Mesothelial cell of epicardium (in vitro differentiated cells): ENCODE results near the gene MNX1. TPM values are rescaled to one million over a fixed set of nuclear protein-coding genes. Genes with fewer than 3 reads are reported as not detected.

ENCODE experiments used
- DNase-seq, 2 experiments: peaks; one replicate each; pipeline ENCODE4 v3.0.0; 2021; ENCODE audit warnings: low spot score in 2 of 2; ENCODE audit not compliant: unreplicated experiment in 2 of 2
- H3K27ac Mint-ChIP-seq: 2 replicates; pipeline ENCODE4 v1.8.0; 2021; ENCODE audit warnings: mixed read lengths
- H3K27me3 Mint-ChIP-seq: 2 replicates; pipeline ENCODE4 v1.8.0; 2021; ENCODE audit warnings: low read depth, mixed read lengths
- H3K36me3 Mint-ChIP-seq: 2 replicates; pipeline ENCODE4 v1.8.0; 2021; ENCODE audit warnings: mixed read lengths
- H3K4me1 Mint-ChIP-seq: 2 replicates; pipeline ENCODE4 v1.8.0; 2021; ENCODE audit warnings: mixed read lengths
- H3K4me3 Mint-ChIP-seq: 2 replicates; pipeline ENCODE4 v1.8.0; 2021; ENCODE audit warnings: mild to moderate bottlenecking, moderate library complexity, mixed read lengths
- H3K9me3 Mint-ChIP-seq: 2 replicates; pipeline ENCODE4 v1.8.0; 2021; ENCODE audit warnings: mixed read lengths
- total RNA-seq: library from RNA; stranded (reverse); gene quantifications from 3 replicates; pipeline ENCODE4 v1.2.1, GENCODE V29; 2021
- TF ChIP-seq, protein P1 (sequence below): fragments of 200-600 bp; sonication (generic); IDR thresholded peaks from one replicate; pipeline ENCODE4 v1.5.0; 2021; ENCODE audit warnings: antibody characterized with exemption; ENCODE audit not compliant: unreplicated experiment

Gene MNX1
- total RNA-seq, 1 donor from 2014 or later: not detected

DNA sequence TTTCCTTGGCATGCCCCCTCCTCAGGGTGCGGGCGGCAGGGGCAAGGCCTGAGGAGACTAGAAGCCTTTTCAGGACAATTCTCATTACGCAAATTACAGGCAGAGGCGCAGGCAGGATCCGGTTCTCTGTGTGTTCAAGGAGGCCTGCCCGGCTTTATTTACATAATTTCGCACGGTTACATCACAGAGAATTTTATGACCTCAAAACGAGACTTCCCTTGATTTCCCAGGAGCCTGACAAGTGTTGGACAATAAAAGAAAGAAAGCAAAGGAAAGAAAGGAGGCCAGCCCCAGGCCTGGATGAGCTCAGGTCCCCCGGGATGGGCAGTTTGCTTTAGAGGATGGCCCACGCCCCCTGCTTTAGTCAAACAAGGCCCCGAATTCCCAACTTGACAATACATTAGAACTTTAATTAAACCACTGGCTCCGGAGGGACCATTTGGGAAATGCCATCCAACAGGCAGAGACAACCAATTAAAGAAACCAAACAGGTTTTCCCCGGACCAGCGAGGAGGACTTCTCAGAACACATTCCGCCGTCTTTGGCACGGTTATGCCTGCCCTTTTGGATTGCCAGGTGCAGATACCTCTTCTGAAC lies 2.9 kb downstream of the MNX1 start:
- Mint-ChIP-seq H3K4me1 (peaks cover 17% of the 10 kb centered on the region), H3K9me3 (no peaks in the 10 kb centered on the region), H3K27me3 (peaks cover 86% of the 10 kb centered on the region), H3K4me3 (no peak overlapping the region), H3K36me3 (no peaks in the 10 kb centered on the region), H3K27ac (no peak overlapping the region)
- TF ChIP-seq, protein P1, sequence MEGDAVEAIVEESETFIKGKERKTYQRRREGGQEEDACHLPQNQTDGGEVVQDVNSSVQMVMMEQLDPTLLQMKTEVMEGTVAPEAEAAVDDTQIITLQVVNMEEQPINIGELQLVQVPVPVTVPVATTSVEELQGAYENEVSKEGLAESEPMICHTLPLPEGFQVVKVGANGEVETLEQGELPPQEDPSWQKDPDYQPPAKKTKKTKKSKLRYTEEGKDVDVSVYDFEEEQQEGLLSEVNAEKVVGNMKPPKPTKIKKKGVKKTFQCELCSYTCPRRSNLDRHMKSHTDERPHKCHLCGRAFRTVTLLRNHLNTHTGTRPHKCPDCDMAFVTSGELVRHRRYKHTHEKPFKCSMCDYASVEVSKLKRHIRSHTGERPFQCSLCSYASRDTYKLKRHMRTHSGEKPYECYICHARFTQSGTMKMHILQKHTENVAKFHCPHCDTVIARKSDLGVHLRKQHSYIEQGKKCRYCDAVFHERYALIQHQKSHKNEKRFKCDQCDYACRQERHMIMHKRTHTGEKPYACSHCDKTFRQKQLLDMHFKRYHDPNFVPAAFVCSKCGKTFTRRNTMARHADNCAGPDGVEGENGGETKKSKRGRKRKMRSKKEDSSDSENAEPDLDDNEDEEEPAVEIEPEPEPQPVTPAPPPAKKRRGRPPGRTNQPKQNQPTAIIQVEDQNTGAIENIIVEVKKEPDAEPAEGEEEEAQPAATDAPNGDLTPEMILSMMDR: no peak
- DNase-seq: peak in 1 of 2 experiments; percentile 34

DNA sequence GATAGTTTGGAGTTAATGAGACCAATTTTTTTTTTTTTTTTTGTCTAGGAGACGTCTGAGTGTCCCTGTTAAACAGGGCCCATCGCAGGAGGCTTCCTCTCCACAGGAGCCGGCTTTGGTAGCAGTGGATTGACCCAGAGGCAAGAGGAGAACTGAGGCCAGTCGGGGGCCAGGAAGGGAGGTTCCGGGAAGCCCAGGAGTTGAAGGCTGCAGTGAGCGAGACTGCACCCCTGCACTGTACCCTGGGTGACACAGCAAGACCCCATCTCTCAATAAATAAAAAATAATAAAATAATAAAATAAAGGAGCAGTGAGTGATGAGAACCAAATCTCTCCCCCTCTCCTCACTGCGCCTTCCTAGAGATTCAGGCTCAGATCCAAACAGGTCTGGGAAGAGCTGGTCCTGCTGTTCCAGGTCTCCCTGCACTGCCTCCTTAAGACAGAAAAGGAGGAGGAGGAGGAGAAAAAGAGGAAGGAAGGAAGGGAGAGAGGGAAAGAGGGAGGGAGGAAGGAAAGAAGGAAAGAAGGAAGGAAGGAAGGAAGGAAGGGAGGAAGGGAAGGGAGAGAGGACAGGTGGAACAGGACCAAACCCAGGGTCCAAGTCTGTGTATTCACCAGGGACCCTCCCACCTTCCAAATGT lies 3.5 kb downstream of the MNX1 start:
- peaks cover 86% of the 10 kb centered on the region for H3K27me3 Mint-ChIP-seq
- no peak overlapping the region for H3K27ac Mint-ChIP-seq
- H3K4me3 Mint-ChIP-seq: no peak overlapping the region

DNA sequence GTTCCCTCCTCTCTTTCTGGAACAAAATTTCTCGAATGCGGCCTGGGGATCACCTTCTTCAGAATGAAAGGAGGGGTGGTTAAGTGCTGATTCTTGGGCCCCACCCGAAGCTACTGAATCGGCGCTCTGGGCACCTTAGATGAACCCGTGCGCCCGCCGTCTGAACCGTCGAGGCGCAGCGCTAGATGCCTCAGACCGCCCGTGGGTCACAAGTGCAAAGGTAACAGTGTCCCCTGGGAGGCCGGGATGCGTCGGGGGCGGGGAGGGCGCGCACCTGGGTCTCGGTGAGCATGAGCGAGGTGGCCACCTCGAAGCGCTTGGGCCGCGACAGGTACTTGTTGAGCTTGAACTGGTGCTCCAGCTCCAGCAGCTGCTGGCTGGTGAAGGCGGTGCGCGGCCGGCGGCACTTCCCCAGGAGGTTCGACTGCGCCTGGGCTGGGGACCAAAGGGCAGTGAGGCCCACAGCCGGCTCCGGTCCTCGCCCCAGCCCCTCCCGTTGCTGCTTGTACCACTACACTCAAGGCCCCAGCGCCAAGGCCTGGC lies 4.2 kb downstream of the MNX1 start:
- peaks cover 15% of the 10 kb centered on the region for H3K4me1 Mint-ChIP-seq
- peak in 1 of 2 experiments; percentile 36 for DNase-seq
- H3K27ac Mint-ChIP-seq: no peak overlapping the region
- no peaks in the 10 kb centered on the region for H3K9me3 Mint-ChIP-seq
- TF ChIP-seq, protein P1: no peak
- peaks cover 85% of the 10 kb centered on the region for H3K27me3 Mint-ChIP-seq
- H3K36me3 Mint-ChIP-seq: no peaks in the 10 kb centered on the region
- H3K4me3 Mint-ChIP-seq: no peak overlapping the region

More for the DNA sequence above, 3.5 kb downstream of the MNX1 start:
- peak in 1 of 2 experiments; percentile 32 for DNase-seq
- TF ChIP-seq, protein P1: no peak
- peaks cover 17% of the 10 kb centered on the region for H3K4me1 Mint-ChIP-seq
- no peaks in the 10 kb centered on the region for H3K36me3 Mint-ChIP-seq
- no peaks in the 10 kb centered on the region for H3K9me3 Mint-ChIP-seq

DNA sequence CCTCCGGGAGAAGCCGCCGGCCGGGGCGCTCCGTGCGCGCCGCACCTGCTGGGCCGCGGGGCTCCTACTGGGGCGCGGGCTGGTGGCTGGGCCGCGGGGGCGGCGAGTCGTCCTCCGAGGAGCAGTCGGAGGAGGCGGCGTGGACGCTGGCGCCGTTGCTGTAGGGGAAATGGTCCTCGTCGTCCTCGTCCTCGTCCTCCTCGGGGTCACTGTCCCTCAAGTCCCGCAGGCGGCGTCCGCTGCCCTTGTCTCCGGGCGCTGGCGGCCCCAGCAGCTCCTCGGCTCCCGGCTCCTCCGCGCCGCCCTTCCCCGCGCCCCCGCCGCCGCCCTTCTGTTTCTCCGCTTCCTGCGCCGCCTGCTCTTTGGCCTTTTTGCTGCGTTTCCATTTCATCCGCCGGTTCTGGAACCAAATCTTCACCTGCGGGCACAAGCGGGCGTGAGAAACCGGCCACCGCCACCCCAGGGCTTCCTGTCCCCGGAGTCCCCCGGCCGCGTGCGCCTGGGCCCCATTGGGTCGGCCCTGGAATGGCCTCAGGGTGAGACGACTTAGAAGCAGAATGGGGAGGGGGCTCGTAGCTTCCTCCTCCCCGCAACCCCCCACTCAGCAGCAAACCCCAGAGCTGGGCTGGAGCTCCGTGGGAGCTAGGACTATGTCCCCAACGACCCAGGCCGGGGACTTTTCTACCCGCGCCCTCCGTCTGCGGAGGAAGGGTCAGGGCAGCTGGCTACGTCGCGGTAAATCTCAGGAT lies 4.8 kb downstream of the MNX1 start:
- no peaks in the 10 kb centered on the region for H3K36me3 Mint-ChIP-seq
- no peak overlapping the region for H3K27ac Mint-ChIP-seq
- peaks cover 86% of the 10 kb centered on the region for H3K27me3 Mint-ChIP-seq
- TF ChIP-seq, protein P1: no peak
- H3K4me3 Mint-ChIP-seq: no peak overlapping the region
- peak in 1 of 2 experiments; percentile 38 for DNase-seq
- H3K4me1 Mint-ChIP-seq: peaks cover 17% of the 10 kb centered on the region
- H3K9me3 Mint-ChIP-seq: no peaks in the 10 kb centered on the region

DNA sequence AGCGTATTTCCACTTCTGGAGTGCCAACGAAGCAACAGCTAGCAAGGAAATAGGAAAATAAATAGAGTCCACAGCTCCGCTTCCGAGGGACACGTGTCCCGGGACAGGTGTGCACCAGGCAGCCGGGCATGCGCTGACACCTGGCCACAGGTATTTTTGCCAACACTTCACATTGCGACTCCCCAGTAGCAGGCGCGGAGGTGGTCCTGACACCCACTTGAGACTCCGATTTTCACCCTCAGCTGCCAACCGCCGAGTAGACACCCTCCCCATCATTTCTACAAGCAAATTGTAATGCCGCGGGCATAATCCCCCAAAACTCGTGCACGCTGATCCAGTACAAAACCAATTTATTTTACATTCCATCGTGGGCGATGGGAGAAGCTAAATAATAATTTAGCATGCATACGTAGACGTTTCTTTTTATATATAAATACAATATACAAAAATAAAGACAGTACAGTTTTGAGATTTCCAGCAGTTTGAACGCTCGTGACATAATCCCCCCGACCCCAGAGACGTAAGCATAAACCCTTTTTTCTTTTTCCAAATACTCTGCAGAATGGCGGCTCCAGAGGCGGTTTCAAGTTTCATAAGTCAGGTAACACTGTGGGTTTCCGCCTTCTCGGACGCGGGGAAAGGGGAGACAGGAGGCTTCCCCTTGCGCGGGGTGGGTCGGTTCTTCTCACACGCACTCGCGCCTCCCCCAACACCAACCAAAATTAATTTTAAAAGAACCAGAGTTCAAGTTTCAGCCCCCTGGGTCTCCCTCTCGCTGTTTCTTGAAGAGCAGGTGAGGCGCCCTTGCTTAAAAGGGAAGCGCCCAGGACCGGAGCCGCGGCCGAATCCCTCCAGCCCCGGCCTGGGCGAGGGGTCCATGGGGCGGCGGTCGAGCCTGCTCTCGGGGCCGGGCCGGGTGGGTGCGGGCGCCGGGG lies 5.7 kb downstream of the MNX1 start:
- Mint-ChIP-seq H3K27me3 (peaks cover 92% of the 10 kb centered on the region), H3K4me1 (peaks cover 19% of the 10 kb centered on the region), H3K9me3 (no peaks in the 10 kb centered on the region), H3K27ac (no peak overlapping the region), H3K4me3 (peak overlapping the region; percentile 39), H3K36me3 (no peaks in the 10 kb centered on the region)
- DNase-seq: peak in 1 of 2 experiments; percentile 37
- TF ChIP-seq, protein P1: no peak
